HG02678 (cell line): ENCODE data around the gene TAS2R4.
"Not testable (repeated sequence)": the region's sequence is repeated elsewhere in the genome, so short reads cannot be mapped to it uniquely, and the experiment has no call there.

Source experiments
- ATAC-seq: cut with Tn5 transposase; IDR thresholded peaks from one replicate; pipeline ENCODE4 v1.9.1; 2021; ENCODE audit warnings: mild to moderate bottlenecking, moderate library complexity; ENCODE audit not compliant: unreplicated experiment

TAS2R4 gene

GRCh38 chr7:141822432-141822831, 46.0 kb downstream of the TAS2R4 start:
- ATAC-seq, result not testable (repeated sequence)
